ENCODE measurements around the gene THRA. TPM values are rescaled to one million over a fixed set of nuclear protein-coding genes. Genes with fewer than 3 reads are reported as not detected.

THRA gene
- total and polyA plus RNA-seq, 9 of the 15 experiments (the other 6 are each of a cell fraction or from before 2014, with no cell fraction given), result 0.34 to 23.4 (median 12.7) TPM

DNA sequence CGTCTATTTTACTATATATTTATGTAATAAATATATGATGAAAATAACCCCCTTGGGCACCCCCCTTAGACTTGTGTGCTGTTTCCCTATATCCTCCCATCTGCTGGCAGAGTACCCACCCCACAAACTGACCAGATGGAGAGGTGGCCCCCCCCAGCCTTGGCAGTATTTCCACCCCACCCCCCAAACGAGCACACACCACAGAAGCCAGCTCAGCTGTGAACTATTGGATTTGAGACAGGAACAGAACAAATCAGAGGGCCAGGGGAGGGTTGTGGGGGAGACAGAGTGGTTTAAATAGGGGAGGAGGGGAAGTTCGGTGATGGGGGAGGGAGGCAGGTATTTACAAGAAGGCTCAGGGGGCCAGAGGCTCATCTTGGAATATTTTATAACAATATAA, 29.8 kb downstream of the THRA start:
- H3K4me2 ChIP-seq (ENCODE audit: insufficient read depth, low read length), result no peak overlapping the region
- 61% methylated on average over 3 of the region's 3 CpGs for WGBS (ENCODE audit: insufficient coverage, low coverage, missing lambda C conversion rate)
- H3K4me1 ChIP-seq (replicated peaks in 1 of 2; ENCODE audit: control insufficient read depth in 2 of 2, insufficient read depth in 2 of 2, low read length in 2 of 2), result peaks cover 3 to 40% of the 10 kb centered on the region in 2 experiments; a peak in 4 of 5 replicates
- no peak overlapping the region for H3K4me3 ChIP-seq
- in situ Hi-C loops (cut with MboI) (no loop called here), intact Hi-C loops (cut with micrococcal nuclease) (no loop called here)
- no TSS peak for BruUV-seq (replicated peaks)
- no peaks in the 10 kb centered on the region for H3K9me1 ChIP-seq (ENCODE audit: control insufficient read depth, insufficient read depth, low read length)
- no peaks in the 10 kb centered on the region for H3K27me3 ChIP-seq (ENCODE audit: control insufficient read depth in 2 of 2, insufficient read depth in 2 of 2, low read length in 2 of 2)
- ATAC-seq (no peak), DNase-seq (ENCODE audit: extremely low read depth in 1 of 4, low spot score in 3 of 4) (no peak), FAIRE-seq (no peak)
- H4K20me1 ChIP-seq (replicated peaks; ENCODE audit: control insufficient read depth, insufficient read depth, low read length), result no peaks in the 10 kb centered on the region
- H3K36me3 ChIP-seq (ENCODE audit: control insufficient read depth, insufficient read depth, low read length), result peaks cover 81% of the 10 kb centered on the region; the same call in 2 of the 3 replicates
- no peak overlapping the region for H3K9ac ChIP-seq (ENCODE audit: insufficient read depth in 1 of 2, low read depth in 2 of 2, low read length in 2 of 2)
- ChIA-PET CTCF (ENCODE audit: low intra/inter-chr PET ratio) (no interaction called here), POLR2A (interaction anchor here (1.2 to 2.2 kb wide), 3 partner anchors 9 to 24 kb away, joined by 3 to 8 read pairs (median 6); no protein-coding TSS in a partner anchor)
- H3K79me2 ChIP-seq (ENCODE audit: control insufficient read depth, insufficient read depth, low read length), result peaks cover 4% of the 10 kb centered on the region; the same call in 2 of the 3 replicates
- no peak overlapping the region for H2AFZ ChIP-seq (ENCODE audit: low read depth, low read length)
- no peak overlapping the region for H3K27ac ChIP-seq (ENCODE audit: extremely low read depth, low read depth, low read length)
- no peaks in the 10 kb centered on the region for H3K9me3 ChIP-seq (replicated peaks; ENCODE audit: control insufficient read depth, insufficient read depth, low read depth, low read length)
- TF ChIP-seq E4F1 (CRISPR knock-in tag; IDR thresholded peaks at IDR 0.05; ENCODE audit: borderline replicate concordance), result no peak
- no peak for TF ChIP-seq RFX7 (CRISPR knock-in tag; IDR thresholded peaks at IDR 0.05)
- no peak for TF ChIP-seq HDAC2 (IDR thresholded peaks at IDR 0.05)
- TF ChIP-seq SLC30A9 (CRISPR knock-in tag; IDR thresholded peaks at IDR 0.05), result no peak
- TF ChIP-seq HDAC3 (IDR thresholded peaks at IDR 0.05; ENCODE audit: borderline replicate concordance, partially characterized antibody), result no peak
- TF ChIP-seq TEAD4 (IDR thresholded peaks at IDR 0.05; ENCODE audit: low read length), result no peak
- TF ChIP-seq TEAD4 (CRISPR knock-in tag; IDR thresholded peaks at IDR 0.05; ENCODE audit: borderline replicate concordance), result no peak
- no peak for TF ChIP-seq ZBTB40 (IDR thresholded peaks at IDR 0.05)
- no peak for TF ChIP-seq ZBTB40 (CRISPR knock-in tag; IDR thresholded peaks at IDR 0.05)

Data from K562 (cell line).